ENCODE results near the gene FBXO15.

- no peak for TF ChIP-seq ELK4 (IDR thresholded peaks at IDR 0.05; ENCODE audit: borderline replicate concordance, low read depth, low read length)
- no peak for TF ChIP-seq KLF16 (tag by site-specific recombination; IDR thresholded peaks at IDR 0.05)
- TF ChIP-seq ZNF488 (tag by site-specific recombination; IDR thresholded peaks at IDR 0.05), result no peak
- TF ChIP-seq ZBTB11 (tag by site-specific recombination; conservative IDR thresholded peaks at IDR 0.05; ENCODE audit: low read depth), result no peak
- TF ChIP-seq REST (tag by site-specific recombination; IDR thresholded peaks at IDR 0.05), result no peak
- no peak for TF ChIP-seq ATF2 (tag by site-specific recombination; IDR thresholded peaks at IDR 0.05; ENCODE audit: low read depth)
- TF ChIP-seq CTCF (tag by site-specific recombination; IDR thresholded peaks at IDR 0.05), result no peak
- no peak for TF ChIP-seq YY1 (tag by site-specific recombination; IDR thresholded peaks at IDR 0.05)
- no peak for TF ChIP-seq ZNF776 (tag by site-specific recombination; IDR thresholded peaks at IDR 0.05; ENCODE audit: borderline replicate concordance)
- TF ChIP-seq ZNF350 (tag by site-specific recombination; IDR thresholded peaks at IDR 0.05), result no peak
- TF ChIP-seq ZNF518A (tag by site-specific recombination; conservative IDR thresholded peaks at IDR 0.05; ENCODE audit: low read depth), result no peak
Observed at GRCh38 chr18:74082742-74083556, 64.7 kb downstream of the FBXO15 start.

Measured in HEK293 (cell line).